Smooth muscle cell of the pulmonary artery (primary cell): ENCODE data around the gene TIAL1. TPM values are rescaled to one million over a fixed set of nuclear protein-coding genes. Genes with fewer than 3 reads are reported as not detected.

Source experiments
- total RNA-seq: library from RNA; depleted of rRNA; stranded (reverse); fragments of >200 nt; gene quantifications from 2 replicates; pipeline ENCODE4 v1.2.3, GENCODE V29; 2014

TIAL1 gene, protein sequence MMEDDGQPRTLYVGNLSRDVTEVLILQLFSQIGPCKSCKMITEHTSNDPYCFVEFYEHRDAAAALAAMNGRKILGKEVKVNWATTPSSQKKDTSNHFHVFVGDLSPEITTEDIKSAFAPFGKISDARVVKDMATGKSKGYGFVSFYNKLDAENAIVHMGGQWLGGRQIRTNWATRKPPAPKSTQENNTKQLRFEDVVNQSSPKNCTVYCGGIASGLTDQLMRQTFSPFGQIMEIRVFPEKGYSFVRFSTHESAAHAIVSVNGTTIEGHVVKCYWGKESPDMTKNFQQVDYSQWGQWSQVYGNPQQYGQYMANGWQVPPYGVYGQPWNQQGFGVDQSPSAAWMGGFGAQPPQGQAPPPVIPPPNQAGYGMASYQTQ
- total RNA-seq = 38.8 and 42.2 TPM in 2 replicates

DNA sequence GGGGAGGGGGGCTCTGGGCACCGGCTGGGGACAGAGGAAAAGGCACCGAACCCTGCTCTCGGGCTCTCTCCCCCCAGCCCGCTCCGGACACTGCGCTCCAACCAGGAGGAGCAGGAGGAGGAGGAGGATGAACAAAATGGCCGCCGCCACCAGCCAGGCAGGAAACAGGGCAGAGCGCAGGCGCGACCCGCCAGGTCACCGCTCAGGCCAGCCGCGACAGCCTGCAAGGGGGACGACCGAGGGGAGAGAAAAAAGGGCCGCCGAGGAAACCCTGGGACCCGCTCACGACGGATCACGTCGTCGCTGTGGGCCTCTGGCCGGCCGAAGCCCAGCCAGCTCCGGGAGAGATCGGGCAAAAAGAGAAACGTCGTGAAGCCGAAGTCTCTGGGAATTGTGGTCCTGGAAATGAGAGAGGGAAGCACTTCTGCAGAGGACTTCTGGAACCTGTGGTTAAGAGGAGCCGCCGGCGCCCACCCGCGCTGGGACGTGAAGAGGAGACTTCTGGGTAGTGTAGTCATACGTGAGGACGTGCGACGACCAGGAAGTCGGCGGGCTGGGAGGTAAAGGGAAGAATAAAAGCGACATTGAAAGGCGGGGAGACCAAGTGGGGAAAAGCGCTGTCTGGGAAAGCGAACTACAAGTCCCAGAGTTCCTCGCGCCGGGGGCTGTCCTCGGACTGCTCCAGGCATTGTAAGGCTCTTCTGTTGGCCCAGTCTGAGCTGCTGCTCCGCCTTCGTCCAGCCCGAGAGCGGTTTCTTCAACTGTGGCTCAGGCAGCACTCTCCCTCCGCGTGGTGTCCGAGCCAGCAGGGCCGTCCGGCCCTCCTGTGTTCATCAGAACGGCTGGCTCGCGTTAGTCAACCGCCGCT is at the start of gene TIAL1:
Gene TIAL1 (minus strand): TSS at position 428 of the 868 bp plus-strand sequence. CDS start 499 bp downstream, outside the sequence.

DNA sequence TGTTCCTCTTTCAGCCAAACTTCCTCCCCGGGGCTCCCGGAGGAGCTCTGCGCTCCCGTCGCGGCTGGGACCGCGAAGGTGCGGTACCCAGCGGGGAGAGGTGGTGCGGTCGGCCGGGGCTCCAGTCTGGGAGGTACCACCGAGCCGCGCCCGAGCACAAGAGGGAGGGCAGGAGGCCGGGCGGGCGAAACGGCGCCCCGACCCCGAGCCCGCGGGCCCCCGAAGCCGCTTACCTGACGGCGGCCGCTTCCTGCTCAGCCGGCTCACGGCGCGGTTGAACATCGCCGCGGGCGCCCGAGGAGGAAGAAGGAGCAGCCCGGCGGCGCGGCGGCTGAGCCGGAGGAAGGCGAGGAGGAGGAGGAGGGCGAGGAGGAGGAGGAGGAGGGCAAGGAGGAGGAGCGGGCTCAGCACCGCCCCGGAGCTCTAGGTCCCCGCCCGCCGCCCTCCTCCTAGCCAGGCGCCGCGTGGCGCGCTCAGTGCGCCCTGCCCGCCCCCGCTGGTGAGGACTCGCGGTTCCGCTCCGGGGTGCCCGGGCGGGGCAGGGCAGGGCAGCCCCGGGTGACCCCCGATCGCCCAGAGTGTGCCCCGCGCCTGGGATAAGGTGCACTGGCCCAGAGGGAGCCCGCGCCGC is 54.3 kb downstream of the TIAL1 start, which contains the start of gene RGS10:
Gene RGS10 (minus strand): TSS at position 363 of the 631 bp plus-strand sequence. CDS start 81 bp downstream, at position 282.

Other genes starting within 250 kb of the TIAL1 start
- 25.5 and 26.1 TPM in 2 replicates for gene RGS10, start 54.2 kb downstream of the TIAL1 start, total RNA-seq
- 19.3 and 24.1 TPM in 2 replicates for gene BAG3, start 54.4 kb upstream of the TIAL1 start, total RNA-seq
- gene INPP5F, start 129.1 kb upstream of the TIAL1 start, total RNA-seq = 29.8 and 32.0 TPM in 2 replicates